Smooth muscle cell of the brain vasculature (primary cell): ENCODE results near the gene NCAPD2.
"Not testable (repeated sequence)": the region's sequence is repeated elsewhere in the genome, so short reads cannot be mapped to it uniquely, and the experiment has no call there.

Source experiments
- DNase-seq: peaks from one replicate; pipeline ENCODE4 v3.0.0-alpha.2; 2012; ENCODE audit warnings: low read depth, low spot score

Gene NCAPD2

GRCh38 chr12:6465467-6466183 is 28.3 kb upstream of the NCAPD2 start:
- DNase-seq = peak; percentile 47

- no peak for DNase-seq
These were observed 27.7 kb upstream of the NCAPD2 start for GRCh38 chr12:6466184-6466573.

- not testable (repeated sequence) for DNase-seq
These were observed 27.2 kb upstream of the NCAPD2 start for GRCh38 chr12:6466751-6467150.

GRCh38 chr12:6467571-6468282 is 26.2 kb upstream of the NCAPD2 start:
- not testable (repeated sequence) for DNase-seq

GRCh38 chr12:6468283-6468575 is 25.7 kb upstream of the NCAPD2 start:
- DNase-seq = no peak

- no peak for DNase-seq
These were observed 24.8 kb upstream of the NCAPD2 start for GRCh38 chr12:6469092-6469491.

- DNase-seq = no peak
These were observed 24.1 kb upstream of the NCAPD2 start for GRCh38 chr12:6469609-6470374.

- DNase-seq = peak; percentile 87
These were observed 23.3 kb upstream of the NCAPD2 start, which contains the start of gene VAMP1 for GRCh38 chr12:6470375-6471163. VAMP1 (minus strand) TSS chr12:6470677; CDS start chr12:6470531, 146 bp downstream.

- no peak for DNase-seq
These were observed 21.9 kb upstream of the NCAPD2 start for GRCh38 chr12:6471989-6472360.

- DNase-seq = no peak
These were observed 21.4 kb upstream of the NCAPD2 start for GRCh38 chr12:6472491-6472890.

GRCh38 chr12:6475233-6475975 is 18.5 kb upstream of the NCAPD2 start:
- DNase-seq = not testable (repeated sequence)

- DNase-seq = peak; percentile 20
These were observed 17.4 kb upstream of the NCAPD2 start for GRCh38 chr12:6476489-6476888.

GRCh38 chr12:6477601-6478377 is 16.1 kb upstream of the NCAPD2 start:
- not testable (repeated sequence) for DNase-seq

GRCh38 chr12:6478416-6478815 is 15.5 kb upstream of the NCAPD2 start:
- no peak for DNase-seq

GRCh38 chr12:6488240-6488639 is 5.7 kb upstream of the NCAPD2 start:
- DNase-seq = no peak

GRCh38 chr12:6489449-6489848 is 4.5 kb upstream of the NCAPD2 start:
- no peak for DNase-seq

- DNase-seq = not testable (repeated sequence)
These were observed 3.2 kb upstream of the NCAPD2 start for GRCh38 chr12:6490673-6491072.

GRCh38 chr12:6492838-6493496 is 935 bp upstream of the NCAPD2 start, which contains the start of gene MRPL51:
MRPL51 (minus strand) TSS chr12:6493262; CDS start chr12:6493136, 126 bp downstream.
- peak; percentile 82 for DNase-seq

GRCh38 chr12:6494258-6494743 is 399 bp downstream of the NCAPD2 start:
- DNase-seq = peak; percentile 10
